Psoas muscle (tissue), 8 donors: ENCODE measurements around the gene LECT2. TPM values are rescaled to one million over a fixed set of nuclear protein-coding genes. Genes with fewer than 3 reads are reported as not detected.

Experiments used
- ATAC-seq, 4 donors: fragments of 200-7000 bp; cut with Tn5 transposase; one replicate each; pipeline ENCODE4 v1.9.1; 2020; ENCODE audit warnings: moderate library complexity in 3 of 4, mild to moderate bottlenecking in 2 of 4
- DNase-seq, 2 donors: peaks; one replicate each; pipeline ENCODE4 v3.0.0-alpha.2; 2020
- H3K27ac ChIP-seq: fragments of 200-600 bp; one replicate; pipeline ENCODE4 v1.8.0; 2022
- H3K27me3 ChIP-seq, 3 donors: fragments of 200-600 bp in 1 of 3; one replicate each; pipeline versions ENCODE4 v1.6.1 to v1.8.0; 2013 to 2022; ENCODE audit warnings: low read length in 2 of 3, mild to moderate bottlenecking in 2 of 3, moderate library complexity in 1 of 3; ENCODE audit not compliant: insufficient read depth in 3 of 3
- H3K36me3 ChIP-seq, 2 donors: fragments of 200-600 bp in 1 of 2; one replicate each; pipeline versions ENCODE4 v1.6.1 to v1.8.0; 2013 to 2022; ENCODE audit warnings: low read depth in 1 of 2, mild to moderate bottlenecking in 1 of 2, moderate library complexity in 1 of 2; ENCODE audit not compliant: insufficient read depth in 1 of 2
- H3K4me1 ChIP-seq: fragments of 200-600 bp; one replicate; pipeline ENCODE4 v1.8.0; 2022
- H3K4me3 ChIP-seq: fragments of 200-600 bp; one replicate; pipeline ENCODE4 v1.8.0; 2022; ENCODE audit warnings: mild to moderate bottlenecking
- H3K9me3 ChIP-seq: fragments of 200-600 bp; one replicate; pipeline ENCODE4 v1.8.0; 2022
- WGBS, 3 donors: extraction: QIAGEN DNeasy Blood & Tissue Kit; methylation state at CpG; one replicate each; pipeline versions ENCODE4 v1.1.6 to v1.1.7; 2013; 5-methylcytosine and 5-hydroxymethylcytosine counted together
- intact Hi-C, 2 donors: fragments of 100-400 bp; cut with DNase I; formaldehyde crosslinking; loops; one replicate each; pipeline versions ENCODE4 v1.11.0 to v1.14.2; 2022
- polyA plus RNA-seq, 3 donors: library from polyadenylated mRNA; stranded (reverse); fragments of 200-250 nt; gene quantifications; one replicate each; pipeline ENCODE4 v1.2.3, GENCODE V29; 2013
- total RNA-seq, 4 donors: library from RNA; stranded (reverse); fragmentation: NEBNext Ultra II Directional in 2 of 4; extraction: Animal tissue kit (Norgen Biotek cat#: 25700) in 2 of 4; gene quantifications; one replicate each; pipeline versions ENCODE4 v1.2.1 to v1.2.4, GENCODE V29; 2021 to 2023
- TF ChIP-seq, protein P1 (sequence below): fragments of 200-600 bp; IDR thresholded peaks from one replicate; pipeline ENCODE4 v1.8.0; 2022; ENCODE audit warnings: antibody characterized with exemption
- donor health status: healthy with polysubstance abuse.
- donor health status: DM: no; HTN: no; CAD: no; lungs with moderate emphysema.
- donor health status: Bipolar disorder and iron deficiency.
- donor health status: healthy.
- donor health status: DM: yes; HTN: yes; CAD: no.
- donor health status: DM: no; HTN: no; CAD: no.
- donor health status: DM: no; HTN: no; CAD: no.
- donor health status: DM: yes; HTN: yes; CAD: no.

Gene LECT2
- total and polyA plus RNA-seq, 7 donors: not detected

GRCh38 chr5:135995976-135996375, 41.2 kb upstream of the LECT2 start:
- Histone ChIP-seq H3K27me3 (no peaks in the 10 kb centered on the region), H3K4me3 (no peak overlapping the region), H3K27ac (no peak overlapping the region), H3K4me1 (no peaks in the 10 kb centered on the region), H3K36me3 (no peaks in the 10 kb centered on the region), H3K9me3 (no peaks in the 10 kb centered on the region)
- DNase-seq: no peak
- ATAC-seq: no peak
- TF ChIP-seq, protein P1, sequence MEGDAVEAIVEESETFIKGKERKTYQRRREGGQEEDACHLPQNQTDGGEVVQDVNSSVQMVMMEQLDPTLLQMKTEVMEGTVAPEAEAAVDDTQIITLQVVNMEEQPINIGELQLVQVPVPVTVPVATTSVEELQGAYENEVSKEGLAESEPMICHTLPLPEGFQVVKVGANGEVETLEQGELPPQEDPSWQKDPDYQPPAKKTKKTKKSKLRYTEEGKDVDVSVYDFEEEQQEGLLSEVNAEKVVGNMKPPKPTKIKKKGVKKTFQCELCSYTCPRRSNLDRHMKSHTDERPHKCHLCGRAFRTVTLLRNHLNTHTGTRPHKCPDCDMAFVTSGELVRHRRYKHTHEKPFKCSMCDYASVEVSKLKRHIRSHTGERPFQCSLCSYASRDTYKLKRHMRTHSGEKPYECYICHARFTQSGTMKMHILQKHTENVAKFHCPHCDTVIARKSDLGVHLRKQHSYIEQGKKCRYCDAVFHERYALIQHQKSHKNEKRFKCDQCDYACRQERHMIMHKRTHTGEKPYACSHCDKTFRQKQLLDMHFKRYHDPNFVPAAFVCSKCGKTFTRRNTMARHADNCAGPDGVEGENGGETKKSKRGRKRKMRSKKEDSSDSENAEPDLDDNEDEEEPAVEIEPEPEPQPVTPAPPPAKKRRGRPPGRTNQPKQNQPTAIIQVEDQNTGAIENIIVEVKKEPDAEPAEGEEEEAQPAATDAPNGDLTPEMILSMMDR: no peak
- 89 to 92% (median 92%) methylated on average over 3 of the region's 3 CpGs for WGBS, 3 donors
- intact Hi-C loops: no loop called here

GRCh38 chr5:135993880-135994636, 39.3 kb upstream of the LECT2 start:
- no peak overlapping the region for H3K4me3 ChIP-seq
- DNase-seq (no peak), ATAC-seq (peak in 3 of 4 donors; percentile 24 to 62 (median 58))
- no peaks in the 10 kb centered on the region for H3K4me1 ChIP-seq
- intact Hi-C loops: no loop called here
- H3K27me3 ChIP-seq: no peaks in the 10 kb centered on the region
- H3K36me3 ChIP-seq: no peaks in the 10 kb centered on the region
- TF ChIP-seq, protein P1: no peak
- H3K27ac ChIP-seq: peak overlapping the region; percentile 53
- 45 to 49% (median 47%) methylated on average over 6 of the region's 6 CpGs for WGBS, 3 donors
- peaks cover 4% of the 10 kb centered on the region for H3K9me3 ChIP-seq

- Histone ChIP-seq H3K9me3 (peaks cover 4% of the 10 kb centered on the region), H3K27ac (peak overlapping the region; percentile 53), H3K36me3 (no peaks in the 10 kb centered on the region), H3K4me3 (no peak overlapping the region), H3K4me1 (no peaks in the 10 kb centered on the region), H3K27me3 (no peaks in the 10 kb centered on the region)
- TF ChIP-seq, protein P1: no peak
- DNase-seq (no peak), ATAC-seq (peak in 1 of 4 donors; percentile 29)
- intact Hi-C loops: no loop called here
- 58 to 63% (median 63%) methylated on average over 6 of the region's 6 CpGs for WGBS, 3 donors
Measured at GRCh38 chr5:135993335-135993879, 38.6 kb upstream of the LECT2 start.

DNA sequence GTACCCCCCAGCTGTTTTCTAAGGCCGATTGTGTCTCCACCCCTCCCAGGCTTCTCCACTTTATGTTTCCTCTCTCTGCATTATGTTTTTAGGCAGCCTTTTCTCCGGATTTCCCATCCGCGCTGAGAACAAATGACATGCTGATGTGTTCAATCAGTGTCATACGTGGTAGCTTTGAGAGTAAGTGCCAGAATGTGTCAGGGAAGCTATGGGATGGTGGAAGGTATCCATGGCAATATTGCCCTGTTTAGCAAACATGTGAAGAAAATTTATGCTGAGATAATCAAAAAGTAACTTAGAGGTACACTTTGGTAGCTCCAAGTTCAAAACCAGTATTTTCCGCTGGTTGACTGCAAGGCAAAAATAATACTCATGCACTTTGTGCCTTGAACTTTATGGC, 36.6 kb upstream of the LECT2 start:
- H3K36me3 ChIP-seq: no peaks in the 10 kb centered on the region
- intact Hi-C loops: no loop called here
- no peaks in the 10 kb centered on the region for H3K4me1 ChIP-seq
- peaks cover 4% of the 10 kb centered on the region for H3K9me3 ChIP-seq
- 70 to 78% (median 74%) methylated on average over 6 of the region's 6 CpGs for WGBS, 3 donors
- TF ChIP-seq, protein P1: no peak
- DNase-seq (no peak), ATAC-seq (no peak)
- no peaks in the 10 kb centered on the region for H3K27me3 ChIP-seq
- no peak overlapping the region for H3K4me3 ChIP-seq
- no peak overlapping the region for H3K27ac ChIP-seq
